HG02852 (cell line): ENCODE results near the gene SIGLEC5.

Source experiments
- ATAC-seq: cut with Tn5 transposase; IDR thresholded peaks from one replicate; pipeline ENCODE4 v1.9.1; 2021; ENCODE audit warnings: mild to moderate bottlenecking, moderate library complexity; ENCODE audit not compliant: unreplicated experiment

SIGLEC5 gene

GRCh38 chr19:51590441-51590840 is 39.8 kb downstream of the SIGLEC5 start:
- no peak for ATAC-seq

- no peak for ATAC-seq
Observed at GRCh38 chr19:51589511-51589910, 40.7 kb downstream of the SIGLEC5 start.

GRCh38 chr19:51587264-51588191 is 42.7 kb downstream of the SIGLEC5 start:
- ATAC-seq: no peak

- no peak for ATAC-seq
Observed at GRCh38 chr19:51586799-51587198, 43.4 kb downstream of the SIGLEC5 start.

DNA sequence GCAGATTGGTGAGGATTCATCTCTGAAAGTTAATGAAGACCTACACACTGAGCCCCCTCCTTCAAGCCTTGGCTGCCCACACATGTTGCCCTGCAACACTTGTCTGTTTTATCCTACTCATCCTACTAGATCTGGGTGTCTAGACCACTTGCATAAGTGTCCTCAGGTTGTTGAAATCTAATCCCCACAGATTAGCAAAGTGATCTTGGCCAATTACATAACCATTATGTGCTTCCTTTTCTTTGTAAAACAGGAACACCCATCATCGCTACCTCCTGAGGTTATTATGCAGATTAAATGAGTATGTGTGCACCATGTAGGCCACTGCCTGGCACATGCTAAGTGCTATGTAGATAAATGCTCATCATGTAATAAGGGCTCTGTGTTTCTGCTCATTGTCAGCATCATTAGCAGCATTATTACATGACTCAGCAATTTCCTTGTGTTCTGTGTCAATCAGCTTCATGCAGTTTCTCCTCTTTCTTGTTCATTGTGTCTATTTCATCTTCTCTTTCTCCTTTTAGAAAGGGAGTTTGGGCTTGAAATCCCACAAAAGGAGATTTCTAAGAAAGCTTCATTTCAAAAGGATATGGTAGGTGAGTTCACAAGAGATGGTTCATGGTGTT is 44.0 kb downstream of the SIGLEC5 start:
- no peak for ATAC-seq

- ATAC-seq: no peak
Observed at GRCh38 chr19:51576850-51577249, 53.4 kb downstream of the SIGLEC5 start.

- no peak for ATAC-seq
Observed at GRCh38 chr19:51573331-51573730, 56.9 kb downstream of the SIGLEC5 start.

DNA sequence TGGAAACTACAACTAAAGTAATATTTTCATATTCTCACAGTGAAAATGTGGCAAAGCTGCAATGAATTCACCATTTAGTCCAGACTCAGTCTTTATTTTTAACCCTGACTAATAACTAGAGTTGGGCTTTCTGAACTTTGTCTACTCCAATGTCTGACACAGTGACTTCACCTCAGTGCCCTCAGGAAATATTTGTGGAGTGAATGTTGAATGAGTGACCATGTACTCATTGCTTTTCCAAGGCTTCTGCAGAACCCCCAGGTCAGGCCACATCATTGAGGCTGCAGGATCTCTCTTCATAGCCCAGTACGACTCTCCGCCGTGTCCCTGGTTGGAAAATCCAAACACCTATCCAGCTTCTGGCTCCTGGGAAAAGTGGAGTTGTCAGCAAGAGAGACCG is 57.3 kb downstream of the SIGLEC5 start:
- ATAC-seq: no peak

DNA sequence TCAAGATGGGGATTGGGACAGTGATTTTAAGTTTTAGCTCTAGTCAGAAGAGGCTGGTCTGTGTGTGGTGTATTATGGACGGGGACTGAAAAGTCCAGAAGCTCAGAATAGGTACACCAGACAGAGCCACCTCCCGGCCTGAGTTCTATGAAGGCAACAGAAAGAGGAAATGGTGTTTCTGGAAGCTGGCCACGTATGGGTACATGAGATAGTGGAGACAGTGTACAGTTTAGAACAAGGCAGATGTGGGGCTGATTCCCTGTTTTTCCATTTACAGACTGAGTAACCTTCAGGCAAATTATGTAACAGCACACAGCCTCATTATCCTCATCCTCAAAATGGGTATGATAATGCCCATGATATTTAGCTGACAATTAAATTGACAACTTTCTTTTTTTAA is 57.8 kb downstream of the SIGLEC5 start:
- no peak for ATAC-seq

GRCh38 chr19:51571599-51571998 is 58.6 kb downstream of the SIGLEC5 start:
- ATAC-seq: no peak

DNA sequence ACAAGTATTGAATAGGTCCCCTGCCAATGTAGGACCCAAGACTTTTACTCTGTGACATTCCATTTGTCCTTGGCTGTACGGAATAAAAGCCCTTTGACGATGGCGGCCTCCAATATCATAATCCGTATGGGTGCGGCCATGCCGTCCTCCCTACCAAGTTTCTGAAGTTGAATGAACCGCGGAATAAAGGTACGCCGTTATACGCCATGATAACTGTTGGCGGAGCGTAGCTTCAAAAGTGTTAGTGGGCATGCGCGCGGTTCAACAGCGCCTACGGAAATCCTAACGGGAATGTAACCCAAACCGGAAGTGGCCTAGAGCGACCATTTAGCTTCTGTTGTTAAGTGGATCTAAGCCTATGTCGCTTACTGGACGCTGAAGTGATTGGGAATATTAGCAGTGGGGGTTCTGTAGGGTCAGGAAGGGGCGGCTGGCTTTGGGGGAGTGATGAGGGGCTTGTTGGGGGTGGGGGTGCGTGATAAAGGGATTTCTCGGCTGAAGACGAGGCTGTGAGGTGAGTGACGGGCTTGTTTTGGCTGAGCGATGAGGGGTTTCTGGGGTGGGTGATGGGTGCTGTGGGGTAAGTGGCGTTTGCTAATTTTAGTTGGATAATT is 59.1 kb downstream of the SIGLEC5 start, which contains the start of gene ZNF175:
Gene ZNF175, plus strand, starts transcription at position 322 of the 614 bp plus-strand sequence. CDS start 2,047 bp downstream, outside the sequence.
- peak; percentile 77 for ATAC-seq

DNA sequence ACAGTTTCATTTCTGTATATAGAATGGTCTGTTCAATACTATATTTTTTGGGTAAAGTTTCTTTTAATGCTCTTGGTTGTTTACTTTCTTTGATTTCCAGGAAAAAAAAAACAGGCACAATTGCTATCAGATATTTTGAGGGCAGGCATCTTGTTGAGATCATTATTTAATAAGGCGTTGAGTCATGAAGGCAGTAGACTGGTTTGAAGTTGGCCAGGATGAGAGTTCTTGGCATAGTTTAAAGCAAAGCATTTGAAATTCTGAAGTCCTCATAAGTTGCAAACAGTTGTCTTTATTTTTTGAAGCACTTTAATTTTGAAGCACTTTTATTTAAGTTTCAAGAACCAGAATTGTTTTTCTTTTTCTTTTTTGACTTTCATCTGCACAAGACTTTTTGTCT is 61.7 kb downstream of the SIGLEC5 start:
- ATAC-seq: no peak

DNA sequence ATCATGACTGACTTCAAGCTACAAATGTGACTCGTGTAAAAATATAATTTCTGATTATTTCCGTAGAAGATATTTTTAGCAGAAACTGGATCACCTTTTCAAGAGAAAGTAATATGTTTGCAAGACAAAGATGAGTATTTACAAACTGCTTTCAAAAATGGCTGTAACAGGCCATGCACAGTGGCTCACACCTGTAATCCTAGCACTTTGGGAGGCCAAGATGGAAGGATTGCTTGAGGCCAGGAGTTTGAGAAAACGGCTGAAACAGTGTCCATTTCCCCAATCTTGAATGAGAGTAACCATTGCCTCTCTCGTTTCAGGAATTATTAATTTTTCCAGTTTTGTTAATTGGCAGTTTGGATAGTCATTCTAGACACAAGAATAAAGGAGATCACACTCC is 62.6 kb downstream of the SIGLEC5 start:
- no peak for ATAC-seq

GRCh38 chr19:51566489-51567100 is 63.6 kb downstream of the SIGLEC5 start:
- no peak for ATAC-seq

DNA sequence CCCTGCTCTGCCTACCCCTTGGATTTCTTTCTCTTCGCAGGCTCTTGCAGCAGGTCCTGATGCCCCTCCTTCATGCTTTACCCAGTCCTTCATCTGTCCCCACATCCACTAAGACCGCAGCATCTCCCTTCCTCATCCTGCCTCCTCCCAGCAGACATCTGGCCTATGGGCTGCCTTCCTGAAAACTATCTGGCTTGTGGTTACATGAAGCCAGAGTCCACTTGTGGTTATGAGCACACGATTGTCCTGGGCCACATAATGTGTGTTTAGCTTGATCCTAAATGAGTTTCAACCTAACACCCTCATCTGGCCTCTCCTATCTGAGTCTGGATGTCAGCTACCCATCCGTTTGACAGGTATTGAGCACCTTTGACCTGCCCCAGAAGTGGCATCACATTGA is 64.6 kb downstream of the SIGLEC5 start:
- no peak for ATAC-seq

DNA sequence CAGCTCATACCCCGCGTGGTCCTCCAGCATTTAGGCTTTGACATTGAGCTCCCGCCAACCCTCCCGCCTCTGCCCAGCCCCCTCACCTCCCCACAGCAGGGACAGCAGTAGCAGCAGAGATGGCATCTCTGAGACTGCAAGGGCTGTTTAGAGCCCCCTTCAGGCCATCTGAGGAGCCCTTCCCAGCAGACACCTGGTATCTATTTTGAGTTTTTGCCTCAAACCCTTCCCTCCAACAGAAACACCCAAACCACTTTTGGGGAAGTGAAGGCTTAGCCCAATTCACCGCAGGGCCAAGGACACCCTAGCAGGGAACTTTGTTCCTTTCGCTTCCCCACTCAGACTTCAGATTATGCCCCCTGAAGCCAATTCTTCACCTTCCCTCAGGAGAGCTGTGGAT is 65.4 kb downstream of the SIGLEC5 start:
- ATAC-seq: no peak
